SK-N-SH treated with all-trans-retinoic acid at 6 μM for 48 hours (cell line): ENCODE data around the gene GABBR2.

Source experiments
- TF ChIP-seq, protein P1 (sequence below): fragments of 250-450 bp; sonication (Bioruptor Pico); IDR thresholded peaks from 2 replicates; pipeline ENCODE4 v1.5.1; 2020; ENCODE audit warnings: low read depth, mild to moderate bottlenecking, moderate library complexity
- TF ChIP-seq, protein P2 (sequence below): fragments of 250-450 bp; sonication (Bioruptor Pico); IDR thresholded peaks from 2 replicates; pipeline ENCODE4 v1.5.0; 2020; ENCODE audit warnings: mild to moderate bottlenecking, moderate library complexity

DNA sequence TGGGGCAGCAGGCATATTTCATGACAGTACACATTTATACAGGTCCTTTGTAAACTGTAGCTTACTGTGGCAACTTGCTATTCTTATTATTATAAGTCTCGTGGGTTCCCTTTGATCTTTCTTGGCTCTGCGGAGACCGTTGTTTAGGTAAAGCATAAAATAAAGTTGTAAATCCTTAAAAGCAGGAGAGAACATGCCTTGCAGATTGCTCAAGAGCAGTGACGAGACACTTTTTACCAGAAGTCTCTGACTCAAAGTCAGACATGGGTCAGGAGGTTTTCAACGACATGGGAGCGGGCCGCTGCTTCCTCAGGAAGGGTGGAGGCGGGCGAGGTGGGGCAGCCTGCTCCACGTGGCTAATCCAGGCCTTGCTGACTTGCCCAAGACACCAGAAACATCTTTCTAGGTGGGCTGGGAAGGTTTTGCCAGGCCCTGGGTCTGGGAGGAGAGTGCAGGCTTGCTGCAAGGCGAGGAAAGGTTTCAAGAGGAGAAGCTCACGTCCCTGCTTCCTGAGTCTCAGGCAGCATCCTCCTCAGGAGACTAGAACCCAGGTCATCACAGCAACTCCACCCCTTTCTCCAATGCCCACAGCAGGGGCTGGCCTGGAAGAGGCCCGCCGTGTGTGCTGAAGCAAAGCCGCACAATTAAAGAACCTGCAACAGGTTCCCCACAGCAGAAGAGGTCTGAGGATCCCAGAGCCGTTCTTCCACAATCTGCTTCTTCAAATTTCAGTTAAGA lies 459.8 kb downstream of the GABBR2 start:
- TF ChIP-seq, protein P1, sequence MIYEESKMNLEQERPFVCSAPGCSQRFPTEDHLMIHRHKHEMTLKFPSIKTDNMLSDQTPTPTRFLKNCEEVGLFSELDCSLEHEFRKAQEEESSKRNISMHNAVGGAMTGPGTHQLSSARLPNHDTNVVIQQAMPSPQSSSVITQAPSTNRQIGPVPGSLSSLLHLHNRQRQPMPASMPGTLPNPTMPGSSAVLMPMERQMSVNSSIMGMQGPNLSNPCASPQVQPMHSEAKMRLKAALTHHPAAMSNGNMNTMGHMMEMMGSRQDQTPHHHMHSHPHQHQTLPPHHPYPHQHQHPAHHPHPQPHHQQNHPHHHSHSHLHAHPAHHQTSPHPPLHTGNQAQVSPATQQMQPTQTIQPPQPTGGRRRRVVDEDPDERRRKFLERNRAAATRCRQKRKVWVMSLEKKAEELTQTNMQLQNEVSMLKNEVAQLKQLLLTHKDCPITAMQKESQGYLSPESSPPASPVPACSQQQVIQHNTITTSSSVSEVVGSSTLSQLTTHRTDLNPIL, result no peak
- TF ChIP-seq, protein P2, sequence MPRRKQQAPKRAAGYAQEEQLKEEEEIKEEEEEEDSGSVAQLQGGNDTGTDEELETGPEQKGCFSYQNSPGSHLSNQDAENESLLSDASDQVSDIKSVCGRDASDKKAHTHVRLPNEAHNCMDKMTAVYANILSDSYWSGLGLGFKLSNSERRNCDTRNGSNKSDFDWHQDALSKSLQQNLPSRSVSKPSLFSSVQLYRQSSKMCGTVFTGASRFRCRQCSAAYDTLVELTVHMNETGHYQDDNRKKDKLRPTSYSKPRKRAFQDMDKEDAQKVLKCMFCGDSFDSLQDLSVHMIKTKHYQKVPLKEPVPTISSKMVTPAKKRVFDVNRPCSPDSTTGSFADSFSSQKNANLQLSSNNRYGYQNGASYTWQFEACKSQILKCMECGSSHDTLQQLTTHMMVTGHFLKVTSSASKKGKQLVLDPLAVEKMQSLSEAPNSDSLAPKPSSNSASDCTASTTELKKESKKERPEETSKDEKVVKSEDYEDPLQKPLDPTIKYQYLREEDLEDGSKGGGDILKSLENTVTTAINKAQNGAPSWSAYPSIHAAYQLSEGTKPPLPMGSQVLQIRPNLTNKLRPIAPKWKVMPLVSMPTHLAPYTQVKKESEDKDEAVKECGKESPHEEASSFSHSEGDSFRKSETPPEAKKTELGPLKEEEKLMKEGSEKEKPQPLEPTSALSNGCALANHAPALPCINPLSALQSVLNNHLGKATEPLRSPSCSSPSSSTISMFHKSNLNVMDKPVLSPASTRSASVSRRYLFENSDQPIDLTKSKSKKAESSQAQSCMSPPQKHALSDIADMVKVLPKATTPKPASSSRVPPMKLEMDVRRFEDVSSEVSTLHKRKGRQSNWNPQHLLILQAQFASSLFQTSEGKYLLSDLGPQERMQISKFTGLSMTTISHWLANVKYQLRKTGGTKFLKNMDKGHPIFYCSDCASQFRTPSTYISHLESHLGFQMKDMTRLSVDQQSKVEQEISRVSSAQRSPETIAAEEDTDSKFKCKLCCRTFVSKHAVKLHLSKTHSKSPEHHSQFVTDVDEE (CRISPR knock-in tag), result no peak
